Activated naive CD4-positive, alpha-beta T cell treated with anti-CD3 and anti-CD28 coated beads, Interleukin-2, amount 50 U/mL, for 72 hours (primary cell): Measurements from ENCODE around the gene GMNN. TPM values are rescaled to one million over a fixed set of nuclear protein-coding genes. Genes with fewer than 3 reads are reported as not detected.

Experiments used
- ATAC-seq, 2 donors: fragments of 150-1000 bp; cut with Tn5 transposase; 2 replicates each; pipeline ENCODE4 v1.10.0; 2021; ENCODE audit warnings: mild to moderate bottlenecking in 2 of 2, moderate library complexity in 2 of 2
- DNase-seq, 2 donors: peaks; one replicate each; pipeline ENCODE4 v3.0.0; 2021 to 2022; ENCODE audit warnings: low spot score in 2 of 2
- H3K27ac Mint-ChIP-seq, 2 donors: one replicate each; pipeline ENCODE4 v1.8.0; 2022; ENCODE audit warnings: mild to moderate bottlenecking in 2 of 2, mixed read lengths in 2 of 2
- H3K36me3 Mint-ChIP-seq, 2 donors: one replicate each; pipeline ENCODE4 v1.8.0; 2022; ENCODE audit warnings: mixed read lengths in 2 of 2
- H3K9me3 Mint-ChIP-seq, 2 donors: one replicate each; pipeline ENCODE4 v1.8.0; 2022; ENCODE audit warnings: mixed read lengths in 2 of 2
- total RNA-seq, 2 donors: library from RNA; stranded (reverse); gene quantifications; one replicate each; pipeline ENCODE4 v1.2.3, GENCODE V29; 2022

Gene GMNN
- total RNA-seq, 2 donors from 2014 or later = 68.7 to 109 TPM

GRCh38 chr6:24779416-24780016, 4.8 kb downstream of the GMNN start:
- no peak for ATAC-seq
- no peak for DNase-seq
- H3K9me3 Mint-ChIP-seq = no peaks in the 10 kb centered on the region
- no peak overlapping the region for H3K27ac Mint-ChIP-seq
- H3K36me3 Mint-ChIP-seq = peaks cover 40 to 73% of the 10 kb centered on the region in 2 donors

GRCh38 chr6:24780206-24780605, 5.5 kb downstream of the GMNN start:
- DNase-seq (no peak), ATAC-seq (no peak)
- peaks cover 35 to 77% of the 10 kb centered on the region in 2 donors for H3K36me3 Mint-ChIP-seq
- no peak overlapping the region for H3K27ac Mint-ChIP-seq
- no peaks in the 10 kb centered on the region for H3K9me3 Mint-ChIP-seq

- Mint-ChIP-seq H3K36me3 (peaks cover 17 to 48% of the 10 kb centered on the region in 2 donors), H3K27ac (peak overlapping the region; percentile 61 to 70), H3K9me3 (peaks cover 0 to 4% of the 10 kb centered on the region in 2 donors)
Observed at GRCh38 chr6:24788031-24788665, 13.4 kb downstream of the GMNN start.

GRCh38 chr6:24795106-24795505, 20.4 kb downstream of the GMNN start:
- peaks cover 0 to 5% of the 10 kb centered on the region in 2 donors for H3K36me3 Mint-ChIP-seq
- H3K9me3 Mint-ChIP-seq = peaks cover 0 to 5% of the 10 kb centered on the region in 2 donors
- H3K27ac Mint-ChIP-seq = peak overlapping the region in 1 of 2 donors; percentile 62
- ATAC-seq = no peak
- no peak for DNase-seq

More at GRCh38 chr6:24788031-24788665, 13.4 kb downstream of the GMNN start:
- DNase-seq (no peak), ATAC-seq (peak; percentile 82 to 85)

- Mint-ChIP-seq H3K36me3 (peaks cover 0 to 5% of the 10 kb centered on the region in 2 donors), H3K27ac (peak overlapping the region in 1 of 2 donors; percentile 18), H3K9me3 (peaks cover 0 to 5% of the 10 kb centered on the region in 2 donors)
- ATAC-seq (peak; percentile 54 to 73), DNase-seq (no peak)
Observed at GRCh38 chr6:24796616-24797290, 22.0 kb downstream of the GMNN start.

GRCh38 chr6:24797596-24798216, 23.0 kb downstream of the GMNN start:
- ATAC-seq = no peak
- no peak for DNase-seq
- Mint-ChIP-seq H3K27ac (no peak overlapping the region), H3K9me3 (peaks cover 0 to 5% of the 10 kb centered on the region in 2 donors), H3K36me3 (peaks cover 0 to 5% of the 10 kb centered on the region in 2 donors)

GRCh38 chr6:24798740-24799540, 24.2 kb downstream of the GMNN start, which contains the start of gene ARMH2:
TSS of gene ARMH2 (minus strand) at chr6:24798917. CDS start at chr6:24798857, 60 bp downstream.
- peaks cover 0 to 5% of the 10 kb centered on the region in 2 donors for H3K9me3 Mint-ChIP-seq
- DNase-seq (no peak), ATAC-seq (no peak)
- H3K27ac Mint-ChIP-seq = peak within 1 kb of the TSS; percentile 1 to 6
- peaks cover 0 to 10% of the 10 kb centered on the region in 2 donors for H3K36me3 Mint-ChIP-seq

- DNase-seq = no peak
- peak overlapping the region; percentile 1 to 6 for H3K27ac Mint-ChIP-seq
- no peak for ATAC-seq
- peaks cover 0 to 10% of the 10 kb centered on the region in 2 donors for H3K36me3 Mint-ChIP-seq
- H3K9me3 Mint-ChIP-seq = peaks cover 0 to 5% of the 10 kb centered on the region in 2 donors
Observed at GRCh38 chr6:24799541-24799915, 24.8 kb downstream of the GMNN start.

GRCh38 chr6:24802271-24803059, 27.7 kb downstream of the GMNN start:
- H3K9me3 Mint-ChIP-seq = no peaks in the 10 kb centered on the region
- H3K36me3 Mint-ChIP-seq = peaks cover 0 to 5% of the 10 kb centered on the region in 2 donors
- H3K27ac Mint-ChIP-seq = peak overlapping the region; percentile 22 to 75
- ATAC-seq (no peak), DNase-seq (no peak)

GRCh38 chr6:24807584-24807983, 32.8 kb downstream of the GMNN start:
- H3K27ac Mint-ChIP-seq = no peak overlapping the region
- no peak for DNase-seq
- peaks cover 0 to 11% of the 10 kb centered on the region in 2 donors for H3K36me3 Mint-ChIP-seq
- no peak for ATAC-seq
- H3K9me3 Mint-ChIP-seq = no peaks in the 10 kb centered on the region

- Mint-ChIP-seq H3K9me3 (no peaks in the 10 kb centered on the region), H3K36me3 (peaks cover 0 to 6% of the 10 kb centered on the region in 2 donors), H3K27ac (peak overlapping the region in 1 of 2 donors; percentile 54)
- ATAC-seq = no peak
- no peak for DNase-seq
Observed at GRCh38 chr6:24809728-24810127, 35.0 kb downstream of the GMNN start.

GRCh38 chr6:24818346-24818745, 43.6 kb downstream of the GMNN start:
- H3K9me3 Mint-ChIP-seq = no peaks in the 10 kb centered on the region
- DNase-seq (no peak), ATAC-seq (no peak)
- peaks cover 5 to 19% of the 10 kb centered on the region in 2 donors for H3K36me3 Mint-ChIP-seq
- no peak overlapping the region for H3K27ac Mint-ChIP-seq

- Mint-ChIP-seq H3K27ac (peak overlapping the region; percentile 56 to 73), H3K9me3 (no peaks in the 10 kb centered on the region), H3K36me3 (peaks cover 5 to 36% of the 10 kb centered on the region in 2 donors)
- no peak for ATAC-seq
- DNase-seq = no peak
Observed at GRCh38 chr6:24821860-24822444, 47.2 kb downstream of the GMNN start.

- Mint-ChIP-seq H3K36me3 (peaks cover 12 to 40% of the 10 kb centered on the region in 2 donors), H3K9me3 (no peaks in the 10 kb centered on the region), H3K27ac (peak overlapping the region; percentile 50 to 72)
- DNase-seq = no peak
- ATAC-seq = no peak
Observed at GRCh38 chr6:24822696-24823095, 48.0 kb downstream of the GMNN start.

GRCh38 chr6:24823185-24823584, 48.4 kb downstream of the GMNN start:
- ATAC-seq (no peak), DNase-seq (no peak)
- Mint-ChIP-seq H3K9me3 (no peaks in the 10 kb centered on the region), H3K36me3 (peaks cover 16 to 40% of the 10 kb centered on the region in 2 donors), H3K27ac (peak overlapping the region; percentile 50 to 72)
